SK-N-MC (cell line): ENCODE results near the gene CAPN5.

Experiments used
- EZH2 ChIP-seq: fragments of 200-600 bp; sonication (generic); IDR thresholded peaks from one replicate; pipeline ENCODE4 v1.6.1; 2017; ENCODE audit warnings: antibody characterized with exemption
- FOXP2 ChIP-seq: optimal IDR thresholded peaks from 2 replicates; pipeline ENCODE3; 2011; ENCODE audit warnings: mild to moderate bottlenecking, moderate library complexity; ENCODE audit not compliant: insufficient read depth; ENCODE audit errors: extremely low read length, control extremely low read depth
- POLR2AphosphoS5 ChIP-seq: IDR thresholded peaks from 2 replicates; pipeline ENCODE4 v1.6.1; 2012; ENCODE audit warnings: mild to moderate bottlenecking, low read depth, low read length, borderline replicate concordance

- TF ChIP-seq POLR2AphosphoS5, result no peak
- TF ChIP-seq EZH2, result no peak
- TF ChIP-seq FOXP2, result no peak
Observed at GRCh38 chr11:77138106-77138649, 71.4 kb downstream of the CAPN5 start.
